Bone marrow (tissue), 2 donors: ENCODE data around the gene CNTN4.

Experiments used
- DNase-seq, 2 donors: peaks; one replicate each; lab custom pipeline; 2025; lab: John Stamatoyannopoulos, UW

CNTN4 gene

GRCh38 chr3:2589336-2589969 is 490.8 kb downstream of the CNTN4 start:
- DNase-seq, result no peak

GRCh38 chr3:2595486-2595885 is 496.8 kb downstream of the CNTN4 start:
- no peak for DNase-seq

GRCh38 chr3:2597615-2598014 is 498.9 kb downstream of the CNTN4 start:
- no peak for DNase-seq

GRCh38 chr3:2599471-2599870 is 500.8 kb downstream of the CNTN4 start:
- DNase-seq, result no peak

GRCh38 chr3:2603692-2604289 is 505.1 kb downstream of the CNTN4 start:
- DNase-seq, result no peak

- no peak for DNase-seq
These were observed 515.9 kb downstream of the CNTN4 start for GRCh38 chr3:2614578-2614977.

- no peak for DNase-seq
These were observed 516.4 kb downstream of the CNTN4 start for GRCh38 chr3:2615080-2615479.

- no peak for DNase-seq
These were observed 524.8 kb downstream of the CNTN4 start for GRCh38 chr3:2623436-2623835.

- no peak for DNase-seq
These were observed 529.5 kb downstream of the CNTN4 start for GRCh38 chr3:2628117-2628516.

- no peak for DNase-seq
These were observed 536.8 kb downstream of the CNTN4 start for GRCh38 chr3:2635511-2635910.

- no peak for DNase-seq
These were observed 544.9 kb downstream of the CNTN4 start for GRCh38 chr3:2643606-2644005.

- DNase-seq, result no peak
These were observed 546.3 kb downstream of the CNTN4 start for GRCh38 chr3:2645001-2645400.

- DNase-seq, result no peak
These were observed 552.1 kb downstream of the CNTN4 start for GRCh38 chr3:2650746-2651145.

GRCh38 chr3:2652386-2652785 is 553.7 kb downstream of the CNTN4 start:
- no peak for DNase-seq

- DNase-seq, result no peak
These were observed 555.0 kb downstream of the CNTN4 start for GRCh38 chr3:2653706-2654105.

GRCh38 chr3:2655229-2655701 is 556.6 kb downstream of the CNTN4 start:
- no peak for DNase-seq

- no peak for DNase-seq
These were observed 558.4 kb downstream of the CNTN4 start for GRCh38 chr3:2656806-2657777.

GRCh38 chr3:2657971-2658370 is 559.3 kb downstream of the CNTN4 start:
- DNase-seq, result no peak

- DNase-seq, result no peak
These were observed 561.2 kb downstream of the CNTN4 start for GRCh38 chr3:2659896-2660295.

- DNase-seq, result no peak
These were observed 562.4 kb downstream of the CNTN4 start for GRCh38 chr3:2661078-2661477.

GRCh38 chr3:2677501-2677900 is 578.8 kb downstream of the CNTN4 start:
- no peak for DNase-seq

GRCh38 chr3:2680236-2680635 is 581.6 kb downstream of the CNTN4 start:
- DNase-seq, result no peak

- no peak for DNase-seq
These were observed 585.4 kb downstream of the CNTN4 start for GRCh38 chr3:2684046-2684445.
